Measurements from ENCODE around the gene LMX1A.

LMX1A gene

DNA sequence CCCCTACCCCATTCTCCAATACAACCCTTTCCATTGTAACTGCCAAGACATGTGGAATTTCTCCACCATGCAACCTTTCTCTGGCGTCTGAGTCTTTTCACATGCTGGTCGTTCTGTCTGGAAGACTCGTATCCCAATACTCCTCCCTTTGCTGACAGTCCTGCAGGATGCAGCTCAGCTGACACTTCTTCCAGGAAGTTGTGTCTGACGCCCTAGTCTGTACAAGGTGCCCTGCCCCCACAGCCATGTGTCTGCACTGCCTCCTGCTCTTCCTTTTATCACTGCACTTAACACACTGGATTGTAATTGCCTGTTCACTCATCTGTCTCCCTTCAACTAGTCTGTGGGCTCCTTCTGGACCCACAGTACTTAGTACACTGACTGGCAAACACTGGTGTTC is 188.0 kb downstream of the LMX1A start:
- Histone ChIP-seq H3K9me3 (ENCODE audit: low read length) (no peaks in the 10 kb centered on the region), H2AFZ (ENCODE audit: low read depth, low read length) (no peak overlapping the region), H3K36me3 (ENCODE audit: insufficient read depth, low read length) (no peaks in the 10 kb centered on the region), H3K27me3 (ENCODE audit: insufficient read depth, low read length) (no peaks in the 10 kb centered on the region), H3K4me3 (ENCODE audit: low read length) (no peak overlapping the region), H3K4me1 (ENCODE audit: insufficient read depth, low read length) (no peaks in the 10 kb centered on the region)

DNA sequence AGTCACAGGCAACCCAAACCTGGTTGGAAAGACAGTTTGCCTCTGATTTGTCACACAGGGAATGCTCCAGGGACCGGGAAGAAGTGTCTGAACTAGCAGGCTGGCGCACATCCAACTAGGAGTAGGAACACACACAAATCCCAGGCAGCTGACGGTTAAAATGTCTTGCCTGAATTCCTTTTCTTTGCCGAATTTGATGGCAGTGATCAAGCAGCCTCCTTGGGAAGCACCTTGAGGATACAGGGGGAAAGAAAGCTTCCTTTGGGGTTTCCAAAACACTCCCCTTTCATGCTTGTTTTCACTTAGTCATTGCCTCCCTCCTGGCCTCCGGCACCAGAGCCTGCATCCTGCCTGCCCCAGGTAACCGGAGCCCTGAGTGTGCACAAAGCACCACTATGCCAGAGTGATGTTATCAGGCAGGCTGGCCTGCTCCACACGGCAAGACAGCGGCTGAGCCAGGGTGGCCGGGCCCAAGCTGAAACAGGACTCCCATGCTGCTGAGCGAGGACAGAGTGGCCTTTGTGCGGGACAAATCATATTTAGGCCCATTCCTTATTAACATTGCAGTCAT is 193.8 kb downstream of the LMX1A start:
- H3K4me1 ChIP-seq (ENCODE audit: insufficient read depth, low read length): no peaks in the 10 kb centered on the region
- no peak overlapping the region for H3K4me3 ChIP-seq (ENCODE audit: low read length)
- H3K36me3 ChIP-seq (ENCODE audit: insufficient read depth, low read length): no peaks in the 10 kb centered on the region
- H2AFZ ChIP-seq (ENCODE audit: low read depth, low read length): no peak overlapping the region
- H3K9me3 ChIP-seq (ENCODE audit: low read length): no peaks in the 10 kb centered on the region
- no peaks in the 10 kb centered on the region for H3K27me3 ChIP-seq (ENCODE audit: insufficient read depth, low read length)

DNA sequence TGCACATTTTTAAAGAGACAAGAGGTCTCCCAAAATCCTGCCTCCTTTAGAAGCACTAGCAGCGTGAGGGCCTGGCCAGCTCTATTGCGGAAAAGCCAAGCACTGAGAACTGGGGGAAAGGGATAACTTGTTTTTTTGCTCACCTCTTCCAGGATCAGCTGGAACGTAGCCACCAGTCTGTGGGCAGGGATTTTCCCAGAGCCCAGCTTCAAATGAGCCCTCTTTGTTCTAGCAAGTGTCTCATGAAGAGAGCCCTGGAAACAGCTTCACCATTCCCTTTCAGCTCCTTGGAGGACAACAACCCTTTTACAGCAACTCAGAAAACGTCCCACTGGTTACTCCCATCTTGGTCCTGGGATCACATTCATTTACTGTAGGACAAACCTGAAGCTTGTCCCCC is 195.4 kb downstream of the LMX1A start:
- Histone ChIP-seq H3K4me3 (ENCODE audit: low read length) (no peak overlapping the region), H3K27me3 (ENCODE audit: insufficient read depth, low read length) (no peaks in the 10 kb centered on the region), H3K36me3 (ENCODE audit: insufficient read depth, low read length) (no peaks in the 10 kb centered on the region), H3K9me3 (ENCODE audit: low read length) (no peaks in the 10 kb centered on the region), H3K4me1 (ENCODE audit: insufficient read depth, low read length) (no peaks in the 10 kb centered on the region), H2AFZ (ENCODE audit: low read depth, low read length) (no peak overlapping the region)

DNA sequence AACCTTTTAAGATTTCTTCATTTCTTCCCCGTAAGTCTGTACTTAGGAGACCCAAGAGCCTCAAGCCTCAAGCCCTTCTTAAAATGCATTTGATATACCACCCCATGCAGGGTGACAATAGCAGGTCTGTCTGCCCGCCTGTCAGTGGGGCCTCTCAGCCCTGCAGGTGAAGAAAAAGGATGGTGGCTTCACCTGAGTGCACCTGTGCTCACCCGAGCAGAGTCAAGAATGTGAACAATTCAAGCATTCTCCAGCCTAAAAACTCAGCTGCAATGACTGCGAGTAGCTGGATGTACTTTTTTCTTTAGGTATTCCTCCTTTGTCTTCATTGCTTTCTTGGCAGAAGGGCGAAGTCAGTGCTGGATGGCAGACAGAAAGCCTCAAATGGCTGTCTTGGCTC is 203.3 kb downstream of the LMX1A start:
- H3K9me3 ChIP-seq (ENCODE audit: low read length): no peaks in the 10 kb centered on the region

DNA sequence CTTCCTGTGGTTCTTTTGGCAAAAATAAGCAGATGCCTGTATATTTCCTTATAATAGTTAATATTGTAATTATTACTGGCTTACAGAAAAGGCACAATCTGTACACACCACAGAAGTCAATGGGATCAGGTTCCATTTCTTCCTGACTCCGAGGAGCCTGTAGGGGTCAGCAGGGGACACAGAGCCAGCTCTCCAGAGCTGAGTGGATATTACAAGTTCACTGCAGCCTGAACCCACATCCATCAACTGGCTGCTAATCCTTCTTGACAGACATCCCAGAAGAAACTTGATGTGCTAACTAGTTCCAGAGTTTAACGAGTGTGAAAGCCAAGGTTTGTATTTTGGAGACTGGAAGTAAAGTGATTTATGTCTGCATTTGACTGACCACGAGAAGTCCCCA is 203.8 kb downstream of the LMX1A start:
- Histone ChIP-seq H3K4me3 (ENCODE audit: low read length) (no peak overlapping the region), H3K4me1 (ENCODE audit: insufficient read depth, low read length) (no peaks in the 10 kb centered on the region), H3K36me3 (ENCODE audit: insufficient read depth, low read length) (no peaks in the 10 kb centered on the region), H3K9me3 (ENCODE audit: low read length) (no peaks in the 10 kb centered on the region), H2AFZ (ENCODE audit: low read depth, low read length) (no peak overlapping the region), H3K27me3 (ENCODE audit: insufficient read depth, low read length) (no peaks in the 10 kb centered on the region)

More for the DNA sequence above, 203.3 kb downstream of the LMX1A start:
- Histone ChIP-seq H3K4me3 (ENCODE audit: low read length) (no peak overlapping the region), H3K4me1 (ENCODE audit: insufficient read depth, low read length) (no peaks in the 10 kb centered on the region), H2AFZ (ENCODE audit: low read depth, low read length) (no peak overlapping the region), H3K36me3 (ENCODE audit: insufficient read depth, low read length) (no peaks in the 10 kb centered on the region), H3K27me3 (ENCODE audit: insufficient read depth, low read length) (no peaks in the 10 kb centered on the region)

DNA sequence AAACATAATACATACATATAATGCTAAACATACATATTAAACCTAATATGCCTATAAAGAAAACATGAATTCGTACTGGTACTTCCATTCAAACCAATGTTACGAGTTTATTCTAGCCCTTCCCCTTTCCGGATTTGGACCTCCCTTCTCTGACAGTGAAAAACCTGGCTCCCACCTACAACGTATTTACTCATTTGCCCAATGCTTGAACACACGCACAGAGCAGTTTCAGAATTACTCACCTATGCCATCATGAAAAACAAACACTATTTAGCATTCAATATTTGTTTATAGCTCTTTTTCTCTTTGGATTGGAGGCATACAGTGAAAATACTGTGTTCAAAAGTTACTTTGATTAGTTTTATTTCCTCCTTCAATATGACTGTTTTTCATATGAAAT is 204.4 kb downstream of the LMX1A start:
- no peak overlapping the region for H2AFZ ChIP-seq (ENCODE audit: low read depth, low read length)
- no peaks in the 10 kb centered on the region for H3K27me3 ChIP-seq (ENCODE audit: insufficient read depth, low read length)
- no peaks in the 10 kb centered on the region for H3K4me1 ChIP-seq (ENCODE audit: insufficient read depth, low read length)
- no peaks in the 10 kb centered on the region for H3K9me3 ChIP-seq (ENCODE audit: low read length)
- no peaks in the 10 kb centered on the region for H3K36me3 ChIP-seq (ENCODE audit: insufficient read depth, low read length)
- H3K4me3 ChIP-seq (ENCODE audit: low read length): no peak overlapping the region
